Peyer's patch (tissue), 4 donors: ENCODE results near the gene PPP2R1B. TPM values are rescaled to one million over a fixed set of nuclear protein-coding genes. Genes with fewer than 3 reads are reported as not detected.

Experiments used
- DNase-seq, 3 donors: peaks; one replicate each; pipeline ENCODE4 v3.0.0-alpha.2; 2017 to 2019
- H3K27ac ChIP-seq, 4 donors: fragments of 200-600 bp; sonication (generic); one replicate each; pipeline ENCODE4 v1.5.1; 2016 to 2019
- H3K27me3 ChIP-seq, 2 donors: fragments of 200-600 bp; sonication (generic); one replicate each; pipeline ENCODE4 v1.5.1; 2019
- H3K36me3 ChIP-seq, 3 donors: fragments of 200-600 bp; sonication (generic); one replicate each; pipeline ENCODE4 v1.5.1; 2016 to 2019
- H3K4me1 ChIP-seq, 4 donors: fragments of 200-600 bp; sonication (generic); one replicate each; pipeline ENCODE4 v1.5.1; 2016 to 2019
- H3K4me3 ChIP-seq, 4 donors: fragments of 200-600 bp; sonication (generic); 1 replicate in 3 of 4; 2 replicates in 1 of 4; pipeline ENCODE4 v1.5.1; 2016 to 2019; ENCODE audit warnings: mild to moderate bottlenecking in 1 of 4
- H3K9me3 ChIP-seq, 4 donors: fragments of 200-600 bp; sonication (generic); one replicate each; pipeline ENCODE4 v1.5.1; 2016 to 2019; ENCODE audit warnings: mild to moderate bottlenecking in 1 of 4
- POLR2A ChIP-seq, 2 donors: fragments of 450-650 bp; IDR thresholded peaks; one replicate each; pipeline ENCODE4 v1.5.1; 2017; ENCODE audit warnings: antibody characterized with exemption in 2 of 2, mild to moderate bottlenecking in 2 of 2, moderate library complexity in 2 of 2
- total RNA-seq, 4 donors: library from RNA; depleted of rRNA; stranded (reverse); fragments of >200 nt; gene quantifications; one replicate each; pipeline ENCODE4 v1.1.0, GENCODE V29; 2016
- TF ChIP-seq, protein P1 (sequence below), 6 experiments: fragments of 450-650 bp in 4 of 6; fragments of 200-600 bp in 2 of 6; sonication (generic) in 1 of 6; IDR thresholded peaks; one replicate each; pipeline ENCODE4 v1.5.1; 2017 to 2019; ENCODE audit warnings: antibody characterized with exemption in 6 of 6, mild to moderate bottlenecking in 3 of 6, moderate library complexity in 1 of 6

PPP2R1B gene
- total RNA-seq, 4 donors from 2014 or later: 25.6 to 51.8 (median 41.7) TPM

DNA sequence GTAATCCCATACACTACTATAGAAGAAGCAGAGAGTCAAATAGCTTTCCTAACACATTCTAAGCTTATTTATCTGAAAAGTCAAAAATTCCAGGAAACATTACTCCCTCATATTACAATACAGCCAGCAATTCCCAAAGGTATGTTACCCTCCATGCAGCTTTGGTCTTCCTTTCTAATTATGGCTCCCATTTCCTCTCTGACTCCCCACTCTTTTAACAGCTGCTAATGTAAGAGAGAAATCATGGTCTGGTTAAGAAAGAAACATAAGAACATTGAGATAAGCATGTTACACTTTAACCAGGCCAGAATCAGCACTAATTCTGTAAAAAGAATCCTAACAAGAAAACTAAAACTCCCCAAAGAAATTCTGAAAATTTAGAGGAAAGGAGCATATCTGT is 6.8 kb downstream of the PPP2R1B start:
- H3K4me1 ChIP-seq: peaks cover 0 to 15% (median 0%) of the 10 kb centered on the region in 4 donors
- no peak for DNase-seq
- no peak overlapping the region for H3K4me3 ChIP-seq
- H3K9me3 ChIP-seq: no peaks in the 10 kb centered on the region
- H3K27me3 ChIP-seq: no peaks in the 10 kb centered on the region
- H3K27ac ChIP-seq: peak overlapping the region in 1 of 4 donors; percentile 38
- H3K36me3 ChIP-seq: peaks cover 0 to 63% (median 0%) of the 10 kb centered on the region in 3 donors
- TF ChIP-seq, protein P1, sequence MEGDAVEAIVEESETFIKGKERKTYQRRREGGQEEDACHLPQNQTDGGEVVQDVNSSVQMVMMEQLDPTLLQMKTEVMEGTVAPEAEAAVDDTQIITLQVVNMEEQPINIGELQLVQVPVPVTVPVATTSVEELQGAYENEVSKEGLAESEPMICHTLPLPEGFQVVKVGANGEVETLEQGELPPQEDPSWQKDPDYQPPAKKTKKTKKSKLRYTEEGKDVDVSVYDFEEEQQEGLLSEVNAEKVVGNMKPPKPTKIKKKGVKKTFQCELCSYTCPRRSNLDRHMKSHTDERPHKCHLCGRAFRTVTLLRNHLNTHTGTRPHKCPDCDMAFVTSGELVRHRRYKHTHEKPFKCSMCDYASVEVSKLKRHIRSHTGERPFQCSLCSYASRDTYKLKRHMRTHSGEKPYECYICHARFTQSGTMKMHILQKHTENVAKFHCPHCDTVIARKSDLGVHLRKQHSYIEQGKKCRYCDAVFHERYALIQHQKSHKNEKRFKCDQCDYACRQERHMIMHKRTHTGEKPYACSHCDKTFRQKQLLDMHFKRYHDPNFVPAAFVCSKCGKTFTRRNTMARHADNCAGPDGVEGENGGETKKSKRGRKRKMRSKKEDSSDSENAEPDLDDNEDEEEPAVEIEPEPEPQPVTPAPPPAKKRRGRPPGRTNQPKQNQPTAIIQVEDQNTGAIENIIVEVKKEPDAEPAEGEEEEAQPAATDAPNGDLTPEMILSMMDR (IDR thresholded peaks at IDR 0.05): no peak
- TF ChIP-seq POLR2A (IDR thresholded peaks at IDR 0.05): no peak

DNA sequence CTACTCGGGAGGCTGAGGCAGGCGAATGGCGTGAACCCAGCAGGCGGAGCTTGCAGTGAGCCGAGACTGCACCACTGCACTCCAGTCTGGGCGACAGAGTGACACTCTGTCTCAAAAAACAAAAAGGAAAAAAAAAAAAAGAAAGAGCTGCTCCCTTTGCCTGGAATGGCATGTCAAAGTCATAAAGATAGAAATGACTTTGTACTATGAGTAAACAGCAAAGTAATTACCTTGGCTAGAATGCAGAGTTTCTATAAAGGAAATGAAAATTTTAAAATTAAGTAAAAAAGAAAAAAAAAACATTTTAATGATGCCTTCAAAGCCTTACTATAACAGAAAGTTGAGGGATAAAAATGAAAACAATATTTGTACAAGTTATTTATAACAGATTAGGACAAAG is 10.1 kb downstream of the PPP2R1B start:
- TF ChIP-seq POLR2A (IDR thresholded peaks at IDR 0.05): no peak
- TF ChIP-seq, protein P1 (IDR thresholded peaks at IDR 0.05): no peak
- H3K36me3 ChIP-seq: peaks cover 0 to 77% (median 0%) of the 10 kb centered on the region in 3 donors
- no peaks in the 10 kb centered on the region for H3K27me3 ChIP-seq
- H3K9me3 ChIP-seq: no peaks in the 10 kb centered on the region
- DNase-seq: no peak
- no peak overlapping the region for H3K4me3 ChIP-seq
- H3K27ac ChIP-seq: peak overlapping the region in 2 of 4 donors; percentile 54 to 56
- peaks cover 0 to 8% (median 0%) of the 10 kb centered on the region in 4 donors for H3K4me1 ChIP-seq

DNA sequence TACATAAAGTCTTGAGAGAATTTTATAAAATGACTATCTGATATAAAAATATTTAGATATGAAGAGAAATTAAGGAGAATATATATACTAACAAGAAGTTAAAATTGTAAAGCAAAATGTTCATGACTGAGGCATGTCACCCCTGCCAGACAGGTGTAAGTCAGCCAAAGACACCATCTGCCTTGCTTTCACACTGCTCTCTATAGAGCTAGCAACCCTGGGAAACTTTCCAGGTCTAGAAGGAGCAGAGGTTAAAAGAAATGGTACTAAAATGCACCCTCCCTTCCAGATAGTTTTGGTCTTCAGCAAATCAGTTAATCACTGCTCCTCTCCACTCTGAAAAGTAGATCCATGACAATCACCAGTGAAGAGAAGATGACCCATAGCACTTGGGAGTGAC is 16.5 kb downstream of the PPP2R1B start:
- TF ChIP-seq POLR2A (IDR thresholded peaks at IDR 0.05): no peak
- TF ChIP-seq, protein P1 (IDR thresholded peaks at IDR 0.05): no peak
- H3K27me3 ChIP-seq: no peaks in the 10 kb centered on the region
- no peak for DNase-seq
- no peaks in the 10 kb centered on the region for H3K4me1 ChIP-seq
- no peak overlapping the region for H3K4me3 ChIP-seq
- H3K9me3 ChIP-seq: no peaks in the 10 kb centered on the region
- peaks cover 0 to 88% (median 0%) of the 10 kb centered on the region in 3 donors for H3K36me3 ChIP-seq
- no peak overlapping the region for H3K27ac ChIP-seq

DNA sequence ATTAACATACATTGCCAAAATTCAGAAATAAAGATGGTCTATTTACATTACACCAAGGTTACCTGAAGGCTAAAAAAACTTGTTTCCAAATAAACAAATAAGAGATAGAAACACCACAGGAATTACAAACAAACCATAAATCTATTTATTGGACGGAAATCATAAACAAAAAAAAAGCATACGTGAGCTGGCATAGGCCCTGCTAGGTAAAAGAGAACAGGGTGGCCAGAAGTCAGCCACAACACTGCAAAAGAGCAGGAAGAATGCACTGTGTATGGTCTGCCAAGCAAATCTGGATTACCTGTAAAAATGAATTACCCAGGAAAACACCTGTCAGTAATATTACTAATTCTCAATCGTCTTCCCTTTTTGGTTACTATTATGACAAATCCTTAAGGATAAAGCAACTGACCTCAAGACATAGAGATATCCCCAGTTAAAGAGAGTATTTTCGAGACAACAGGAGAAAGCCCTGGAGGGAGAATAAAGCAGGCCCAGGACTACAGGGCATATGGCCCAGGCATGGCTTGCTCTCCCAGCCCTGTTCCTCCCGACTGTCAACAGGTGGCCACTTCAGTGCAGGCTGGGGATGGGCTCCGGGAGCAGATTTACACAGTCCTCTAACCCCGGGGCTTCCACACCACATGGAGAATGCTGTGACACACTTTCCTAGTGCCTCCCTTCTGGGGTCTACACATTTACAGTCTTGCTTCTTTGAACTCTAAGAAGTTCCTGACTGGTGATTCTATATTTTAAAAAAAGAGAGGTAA is 18.0 kb downstream of the PPP2R1B start:
- Histone ChIP-seq H3K4me3 (no peak overlapping the region), H3K4me1 (no peaks in the 10 kb centered on the region), H3K27me3 (no peaks in the 10 kb centered on the region), H3K27ac (peak overlapping the region in 1 of 4 donors; percentile 6), H3K36me3 (peaks cover 0 to 88% (median 0%) of the 10 kb centered on the region in 3 donors), H3K9me3 (no peaks in the 10 kb centered on the region)
- no peak for DNase-seq
- TF ChIP-seq, protein P1 (IDR thresholded peaks at IDR 0.05): no peak
- TF ChIP-seq POLR2A (IDR thresholded peaks at IDR 0.05): no peak

DNA sequence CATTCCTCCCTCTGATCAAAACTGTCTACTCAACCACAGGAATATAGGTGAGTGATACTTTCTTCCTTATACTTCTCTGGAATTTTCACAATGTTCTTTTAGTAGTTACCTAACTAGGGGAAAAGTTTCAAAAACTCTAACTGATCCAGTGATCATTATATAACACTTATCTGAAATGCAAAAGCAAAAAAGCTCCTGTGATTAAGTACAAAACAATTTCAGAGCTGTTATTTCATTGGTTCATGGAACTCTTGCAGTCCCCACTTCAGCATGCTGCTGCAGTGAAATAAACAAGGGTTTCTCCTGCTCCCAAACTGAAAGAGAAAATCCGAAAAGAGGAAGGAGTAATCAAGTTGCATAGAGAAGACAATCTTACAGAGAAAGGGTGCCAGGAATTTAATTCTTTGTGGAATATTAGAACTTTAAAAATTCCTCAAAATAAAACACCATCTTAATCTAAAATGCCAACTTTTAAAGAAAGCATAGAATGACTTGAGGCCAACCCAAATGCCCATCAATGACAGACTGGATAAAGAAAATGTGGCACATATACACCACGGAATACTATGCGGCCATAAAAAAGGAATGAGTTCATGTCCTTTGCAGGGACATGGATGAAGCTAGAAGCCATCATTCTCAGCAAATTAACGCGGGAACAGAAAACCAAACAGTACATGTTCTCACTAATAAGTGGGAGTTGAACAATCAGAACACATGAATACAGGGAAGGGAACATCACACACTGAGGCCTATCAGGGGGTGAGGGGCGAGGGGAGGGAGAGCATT is 20.3 kb downstream of the PPP2R1B start:
- Histone ChIP-seq H3K4me3 (no peak overlapping the region), H3K9me3 (no peaks in the 10 kb centered on the region), H3K4me1 (no peaks in the 10 kb centered on the region), H3K27me3 (no peaks in the 10 kb centered on the region), H3K36me3 (peaks cover 0 to 88% (median 0%) of the 10 kb centered on the region in 3 donors), H3K27ac (peak overlapping the region in 3 of 4 donors; percentile 2 to 51 (median 16))
- no peak for TF ChIP-seq POLR2A (IDR thresholded peaks at IDR 0.05)
- TF ChIP-seq, protein P1 (IDR thresholded peaks at IDR 0.05): no peak
- DNase-seq: no peak
